GM18520 (cell line): ENCODE results near the gene ZFP69.

Source experiments
- ATAC-seq: cut with Tn5 transposase; IDR thresholded peaks from one replicate; pipeline ENCODE4 v1.9.1; 2021; ENCODE audit not compliant: unreplicated experiment

Gene ZFP69

DNA sequence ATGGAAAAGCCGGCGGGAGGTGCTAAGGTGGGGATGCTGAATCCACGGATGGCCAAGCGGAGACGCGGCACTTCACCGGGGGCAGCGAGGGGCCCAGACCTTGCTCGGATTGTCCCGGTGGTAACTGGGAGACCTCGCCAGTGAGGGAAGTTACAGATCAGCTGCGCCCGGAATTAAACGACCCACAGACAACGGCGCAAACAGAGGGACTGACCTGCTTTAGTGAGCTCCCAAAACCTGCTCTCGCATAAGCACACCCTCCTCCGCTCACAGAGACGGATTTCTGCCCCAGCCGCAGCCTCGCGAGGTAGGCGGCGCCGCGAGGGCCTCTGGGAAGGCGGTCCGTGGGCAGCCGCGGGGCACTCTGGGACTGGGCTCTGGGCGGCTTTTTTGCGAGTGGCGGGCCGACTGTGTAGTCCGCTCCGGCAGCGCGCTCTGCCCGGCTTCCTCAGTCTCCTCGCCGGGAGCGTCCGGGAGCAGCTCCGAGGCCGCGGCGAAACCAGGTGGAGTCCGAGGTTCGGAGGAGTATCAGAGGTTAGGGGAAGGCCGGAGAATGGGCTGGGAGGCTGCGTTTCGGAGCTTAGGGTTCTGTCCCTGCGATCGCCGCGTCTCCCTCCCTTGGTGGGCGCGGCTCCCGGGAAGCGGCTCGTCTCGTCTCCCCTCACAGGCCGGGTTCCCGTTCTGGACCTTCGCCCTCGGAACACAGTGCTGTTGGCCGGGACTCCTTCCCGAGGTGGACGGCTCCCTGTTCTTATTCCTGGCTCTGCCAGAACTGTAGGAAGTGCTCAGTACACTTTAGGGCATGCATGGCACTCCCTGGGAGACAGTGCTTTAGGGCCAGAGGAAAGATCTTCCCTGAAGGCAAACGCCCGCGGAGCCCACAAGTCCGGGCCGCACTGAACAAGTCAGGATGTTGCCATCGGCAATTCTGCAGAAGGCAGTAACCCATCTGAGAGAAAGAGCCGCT, 31.6 kb downstream of the ZFP69 start, which contains the start of gene EXO5:
EXO5 (plus strand) TSS at position 393 of the 967 bp plus-strand sequence. CDS start 5,778 bp downstream, outside the sequence.
- ATAC-seq = no peak

DNA sequence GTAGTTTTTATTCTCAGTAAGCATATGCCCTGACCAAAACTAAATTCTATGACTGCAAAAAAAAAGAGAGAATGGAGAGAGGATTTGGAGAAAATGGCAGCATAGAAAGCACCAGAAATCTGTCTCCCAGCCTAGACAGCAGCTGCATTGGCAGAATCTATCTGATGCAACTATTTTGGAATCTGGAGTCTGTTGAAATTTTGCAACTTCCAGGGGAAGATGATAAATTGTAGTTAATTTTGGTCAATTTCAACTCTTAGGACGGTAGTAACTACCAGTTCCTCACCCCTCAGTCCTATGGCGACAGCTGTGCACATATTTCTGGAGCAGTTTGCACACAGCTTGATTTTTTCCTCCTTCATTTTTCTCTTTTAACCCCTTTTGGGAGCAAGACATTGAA, 42.4 kb downstream of the ZFP69 start:
- no peak for ATAC-seq

DNA sequence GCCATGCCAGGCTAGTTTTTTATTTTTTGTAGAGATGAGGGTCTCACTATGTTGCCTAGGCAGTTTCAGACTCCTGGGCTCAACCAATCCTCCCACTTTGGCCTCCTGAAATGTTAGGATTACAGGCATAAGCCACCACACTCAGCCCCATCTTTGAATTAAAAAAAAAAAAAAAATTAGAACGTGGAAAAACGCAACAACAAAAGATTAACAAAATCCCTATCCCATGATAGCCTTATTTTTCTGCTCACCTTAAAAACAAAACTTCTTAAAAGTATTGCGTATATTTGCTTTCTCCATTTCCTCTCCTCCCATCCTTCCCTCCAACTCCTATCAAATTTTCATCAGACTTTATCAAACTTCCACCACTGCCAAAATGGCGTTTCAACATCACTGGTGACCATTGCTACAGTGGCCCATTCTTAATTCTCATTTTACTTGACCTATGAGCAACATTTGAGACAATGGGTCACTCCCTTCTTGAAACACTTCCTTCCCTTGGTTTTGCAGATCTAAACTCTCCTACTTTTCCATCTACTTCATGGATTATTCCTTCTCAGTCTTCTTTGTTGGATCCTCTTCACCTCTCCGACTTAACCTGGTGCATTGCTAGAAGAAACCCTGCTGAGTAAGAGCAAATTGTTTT, 53.8 kb downstream of the ZFP69 start:
- no peak for ATAC-seq

DNA sequence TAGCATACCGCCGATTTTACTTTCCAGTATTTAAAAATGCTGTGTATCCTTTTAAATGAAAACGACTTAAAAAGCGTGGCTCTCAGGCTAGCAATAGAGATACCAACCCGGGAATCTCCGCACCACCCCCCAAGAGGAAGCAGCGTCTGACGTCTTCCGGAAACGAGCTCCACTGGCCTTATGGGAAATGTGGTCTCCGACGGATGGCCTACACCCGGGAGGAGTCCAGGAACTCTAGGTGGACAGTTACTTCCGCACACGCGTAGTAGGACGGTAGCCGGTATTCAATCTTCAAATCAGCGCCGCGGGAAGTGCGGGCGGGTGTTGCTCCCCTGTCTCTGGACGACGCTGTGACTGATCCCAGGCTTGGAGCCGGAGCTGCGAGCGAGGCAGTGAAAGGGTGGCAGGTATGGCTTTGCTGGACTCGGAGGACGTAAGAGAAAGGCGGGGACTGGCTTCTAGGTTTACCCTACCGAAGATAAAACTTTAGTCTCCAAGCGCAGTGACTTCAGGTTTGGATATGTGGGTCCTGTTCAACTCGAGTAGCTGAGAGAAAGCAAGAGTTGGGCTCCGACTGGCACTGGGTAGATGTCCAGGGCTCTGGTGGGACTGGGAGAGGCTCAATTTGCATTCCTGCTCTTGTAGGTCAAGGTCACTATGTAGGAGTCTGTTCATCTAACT, 54.4 kb downstream of the ZFP69 start, which contains the start of gene ZNF684:
ZNF684 (plus strand) TSS at position 257 of the 681 bp plus-strand sequence. CDS start 1,530 bp downstream, outside the sequence.
- peak; percentile 86 for ATAC-seq

DNA sequence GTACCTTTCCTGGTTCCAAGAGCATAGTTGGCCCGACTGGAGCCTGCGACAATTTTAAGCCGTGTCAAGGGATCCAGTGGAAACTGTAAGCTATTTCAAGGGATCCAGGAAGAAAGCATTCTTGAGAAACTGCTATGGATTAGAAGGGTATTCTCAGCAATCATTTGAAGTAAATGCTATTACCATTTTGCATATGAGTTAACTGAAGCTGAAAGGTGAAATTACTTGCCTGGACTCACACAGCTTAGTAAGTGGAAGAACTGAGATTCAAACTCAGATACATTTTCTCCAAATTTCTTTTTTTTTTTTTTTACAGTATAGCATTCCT, 54.9 kb downstream of the ZFP69 start:
- peak; percentile 4 for ATAC-seq

DNA sequence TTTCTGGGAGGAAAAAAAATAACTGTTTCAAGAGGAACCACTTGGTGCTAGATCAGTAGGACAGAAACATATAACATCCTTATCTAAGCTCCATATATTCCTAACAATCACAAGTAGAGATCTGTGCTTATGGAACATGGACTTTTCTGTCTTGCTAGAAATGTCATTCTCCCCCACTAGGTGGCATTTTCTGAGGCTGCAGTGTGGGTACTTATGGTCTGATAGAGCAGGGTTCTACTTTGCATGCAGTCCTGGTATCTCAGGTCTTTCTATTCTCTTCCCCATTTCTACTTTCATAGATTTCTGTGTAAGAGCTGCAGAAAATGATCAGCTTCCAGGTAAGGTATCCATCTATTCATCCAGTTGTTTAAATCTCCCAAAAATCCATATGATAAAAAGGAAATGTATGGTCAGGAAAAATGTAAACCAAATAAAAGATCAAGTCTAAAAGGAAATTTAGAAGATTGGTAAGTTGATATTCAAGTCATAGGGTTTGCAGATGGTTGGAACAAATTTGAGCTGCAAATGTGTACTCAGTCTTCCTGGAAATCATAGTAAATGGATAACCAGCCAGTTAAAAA, 55.8 kb downstream of the ZFP69 start:
- no peak for ATAC-seq

DNA sequence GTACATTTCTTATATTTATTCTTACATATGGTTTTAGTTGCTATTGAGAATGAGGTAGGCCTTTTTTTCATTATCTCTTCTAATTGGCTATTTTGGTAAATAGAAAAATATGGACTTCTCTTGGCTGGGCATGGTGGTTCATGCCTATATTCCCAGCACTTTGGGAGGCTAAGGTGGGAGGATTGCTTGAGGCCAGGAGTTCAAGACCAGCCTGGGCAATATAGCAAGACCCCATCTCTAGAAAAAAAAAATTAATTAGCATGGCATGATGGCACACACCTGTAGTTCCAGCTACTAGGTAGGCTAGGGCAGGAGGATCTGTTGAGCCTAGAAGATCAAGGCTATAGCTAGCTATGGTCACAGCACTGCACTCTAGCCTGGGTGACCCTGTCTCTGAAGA, 57.5 kb downstream of the ZFP69 start:
- no peak for ATAC-seq

DNA sequence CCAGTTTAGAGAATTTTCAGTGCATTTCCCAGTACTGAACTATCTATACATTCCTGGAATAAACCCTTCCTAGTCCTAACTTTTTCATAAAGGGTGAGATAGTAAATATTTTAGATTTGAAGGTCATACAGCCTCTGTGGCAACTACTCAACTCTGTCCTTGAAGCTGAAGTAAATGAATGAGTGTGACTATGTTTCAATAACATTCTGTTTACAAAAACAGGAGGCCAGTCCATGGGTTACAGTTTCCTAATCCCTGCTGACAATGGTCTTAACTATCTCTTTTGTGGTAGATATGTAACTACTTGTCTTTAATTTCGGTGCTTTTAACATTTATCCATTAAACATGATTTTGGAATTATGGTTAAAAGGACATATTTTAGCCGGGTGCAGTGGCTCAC, 58.6 kb downstream of the ZFP69 start:
- ATAC-seq = no peak

DNA sequence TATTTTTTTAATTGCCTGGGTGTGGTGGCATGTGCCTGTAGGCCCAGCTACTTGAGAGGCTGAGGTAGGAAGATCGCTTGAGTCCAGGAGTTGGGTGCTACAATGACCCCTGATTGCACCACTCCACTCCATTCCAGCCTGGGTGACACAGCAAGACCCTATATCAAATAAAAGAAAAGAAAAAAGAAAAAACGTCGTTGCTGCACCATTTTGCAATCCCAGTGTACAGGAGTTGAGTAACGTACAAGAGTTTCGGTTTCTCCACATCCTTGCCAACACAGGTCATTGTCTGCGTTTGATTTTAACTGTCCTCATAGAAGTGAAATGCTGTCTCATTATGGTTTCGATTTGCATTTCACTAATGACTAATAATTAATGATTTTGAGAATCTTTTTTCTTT, 62.2 kb downstream of the ZFP69 start:
- ATAC-seq = no peak
